HepG2 (cell line): ENCODE measurements around the gene XG. TPM values are rescaled to one million over a fixed set of nuclear protein-coding genes. Genes with fewer than 3 reads are reported as not detected.

Experiments used
- ATAC-seq: fragments of 200-7000 bp; cut with Tn5 transposase; 3 replicates; pipeline ENCODE4 v1.9.1; 2020; ENCODE audit warnings: mild to moderate bottlenecking, moderate library complexity
- BruUV-seq: library from RNA; stranded (reverse); fragments of 400-500 nt; replicated peaks from 2 replicates; lab custom pipeline; 2021; lab: Mats Ljungman, UMichigan
- CTCF ChIA-PET: fragments of 300-600 bp; formaldehyde crosslinking; extraction: SDS; loops from one replicate; lab custom pipeline; 2021; ENCODE audit warnings: low total read pairs, inconsistent platforms, low intra/inter-chr PET ratio; lab: Yijun Ruan, JAX
- POLR2A ChIA-PET: fragments of 350-600 bp; sonication (Branson Sonifier 250); formaldehyde crosslinking; loops from one replicate; lab custom pipeline; 2020; ENCODE audit warnings: antibody characterized with exemption, inconsistent platforms; lab: Yijun Ruan, JAX
- DNase-seq: peaks from one replicate; pipeline ENCODE4 v3.0.0-alpha.2; 2015; ENCODE audit warnings: low spot score
- FAIRE-seq: peaks from 3 replicates; lab custom pipeline; 2011; peaks lifted over from hg19 to GRCh38; lab: Jason Lieb, UNC
- H2AFZ ChIP-seq: one replicate; pipeline ENCODE4 v1.6.1; 2011; ENCODE audit warnings: low read length, inconsistent platforms
- H3K27ac ChIP-seq: fragments of 300-600 bp; 3 replicates; pipeline ENCODE4 v1.8.0; 2011; ENCODE audit warnings: mixed run types, mild to moderate bottlenecking, mixed read lengths, low read length, inconsistent platforms; ENCODE audit not compliant: insufficient read depth; ENCODE audit errors: extremely low read length
- H3K27me3 ChIP-seq, 2 experiments: fragments of 200-600 bp in 1 of 2; 2 replicates in 1 of 2; 3 replicates in 1 of 2; pipeline versions ENCODE4 v1.6.0 to v1.8.0; 2011; ENCODE audit warnings: low read length in 2 of 2, mild to moderate bottlenecking in 2 of 2, moderate library complexity in 2 of 2, inconsistent platforms in 1 of 2; ENCODE audit not compliant: insufficient read depth in 2 of 2, control insufficient read depth in 1 of 2
- H3K36me3 ChIP-seq, 2 experiments: fragments of 200-600 bp in 1 of 2; replicated peaks in 1 of 2; 2 replicates in 1 of 2; 3 replicates in 1 of 2; pipeline versions ENCODE4 v1.5.1 to v1.8.0; 2011; ENCODE audit warnings: low read length in 2 of 2, inconsistent platforms in 1 of 2; ENCODE audit not compliant: insufficient read depth in 2 of 2, control insufficient read depth in 1 of 2
- H3K4me1 ChIP-seq: 2 replicates; pipeline ENCODE4 v1.5.1; 2012; ENCODE audit warnings: low read length, inconsistent platforms; ENCODE audit not compliant: insufficient read depth
- H3K4me2 ChIP-seq: 2 replicates; pipeline ENCODE4 v1.6.0; 2011; ENCODE audit warnings: low read depth, low read length, inconsistent platforms
- H3K4me3 ChIP-seq, 3 experiments: fragments of 200-600 bp in 1 of 3; sonication (generic), shearing (Covaris generic) in 1 of 3; replicated peaks in 1 of 3; 2 replicates each; pipeline ENCODE4 v1.5.1; 2011 to 2016; ENCODE audit warnings: low read length in 3 of 3, inconsistent platforms in 2 of 3, low read depth in 2 of 3, mild to moderate bottlenecking in 2 of 3, control low read depth in 1 of 3, mixed read lengths in 1 of 3; ENCODE audit not compliant: insufficient read depth in 1 of 3
- H3K79me2 ChIP-seq: one replicate; pipeline ENCODE4 v1.6.1; 2011; ENCODE audit warnings: low read length, inconsistent platforms; ENCODE audit not compliant: insufficient read depth
- H3K9ac ChIP-seq: 2 replicates; pipeline ENCODE4 v1.6.0; 2011; ENCODE audit warnings: mild to moderate bottlenecking, low read depth, low read length, inconsistent platforms; ENCODE audit not compliant: insufficient read depth
- H3K9me3 ChIP-seq: 2 replicates; pipeline ENCODE4 v1.5.1; 2012; ENCODE audit warnings: mild to moderate bottlenecking, low read length
- H4K20me1 ChIP-seq: 2 replicates; pipeline ENCODE4 v1.6.0; 2011; ENCODE audit warnings: inconsistent platforms, mild to moderate bottlenecking, low read length, moderate library complexity; ENCODE audit not compliant: insufficient read depth
- FOSL2 ChIP-seq: sonication (generic); formaldehyde crosslinking; IDR thresholded peaks from 2 replicates; pipeline ENCODE4 v1.4.0; 2020; ENCODE audit warnings: missing genetic modification reagents
- GATAD2A ChIP-seq: IDR thresholded peaks from 2 replicates; pipeline ENCODE4 v1.6.1; 2016
- KDM5B ChIP-seq: sonication (generic); formaldehyde crosslinking; IDR thresholded peaks from 2 replicates; pipeline ENCODE4 v1.4.0; 2020; ENCODE audit warnings: missing genetic modification reagents, mild to moderate bottlenecking, borderline replicate concordance
- MED8 ChIP-seq: sonication (generic); formaldehyde crosslinking; IDR thresholded peaks from 2 replicates; pipeline ENCODE4 v1.8.1; 2023; ENCODE audit warnings: mild to moderate bottlenecking, missing genetic modification reagents; ENCODE audit not compliant: insufficient replicate concordance
- MEF2D ChIP-seq: sonication (generic); formaldehyde crosslinking; IDR thresholded peaks from 2 replicates; pipeline ENCODE4 v1.5.1; 2020; ENCODE audit warnings: mild to moderate bottlenecking, missing genetic modification reagents
- POLR2A ChIP-seq, 2 experiments: IDR thresholded peaks; 2 replicates each; pipeline ENCODE4 v1.6.1; 2011; ENCODE audit warnings: low read depth in 2 of 2, low read length in 2 of 2, mild to moderate bottlenecking in 1 of 2, moderate library complexity in 1 of 2; ENCODE audit not compliant: insufficient read depth in 1 of 2
- RFXANK ChIP-seq: IDR thresholded peaks from 2 replicates; pipeline ENCODE4 v1.6.1; 2016
- ZFP82 ChIP-seq: sonication (generic); formaldehyde crosslinking; IDR thresholded peaks from 2 replicates; pipeline ENCODE4 v1.5.1; 2020; ENCODE audit warnings: mild to moderate bottlenecking, missing genetic modification reagents, borderline replicate concordance
- ZNF432 ChIP-seq: sonication (generic); formaldehyde crosslinking; IDR thresholded peaks from 2 replicates; pipeline ENCODE4 v1.5.0; 2020; ENCODE audit warnings: missing genetic modification reagents, mild to moderate bottlenecking, borderline replicate concordance
- ZNF713 ChIP-seq: sonication (generic); formaldehyde crosslinking; IDR thresholded peaks from 2 replicates; pipeline ENCODE4 v1.4.0; 2020; ENCODE audit warnings: mild to moderate bottlenecking, missing genetic modification reagents
- ZNF83 ChIP-seq: sonication (generic); formaldehyde crosslinking; IDR thresholded peaks from 2 replicates; pipeline ENCODE4 v1.4.0; 2020; ENCODE audit warnings: missing genetic modification reagents, mild to moderate bottlenecking, borderline replicate concordance
- ZSCAN20 ChIP-seq: sonication (generic); formaldehyde crosslinking; IDR thresholded peaks from 2 replicates; pipeline ENCODE4 v1.4.0; 2020; ENCODE audit warnings: missing genetic modification reagents, mild to moderate bottlenecking, borderline replicate concordance
- WGBS: methylation state at CpG from one replicate; pipeline ENCODE4 v1.1.6; 2017; ENCODE audit warnings: low lambda C conversion rate; 5-methylcytosine and 5-hydroxymethylcytosine counted together
- in situ Hi-C: cut with HindIII; loops from 2 replicates; pipeline ENCODE4 v1.10.0; 2017; ENCODE audit warnings: low pct_unique_long_range_greater_than_20kb; ENCODE audit not compliant: extremely low pct_ligation_motif_present
- intact Hi-C: fragments of 100-400 bp; cut with micrococcal nuclease; formaldehyde crosslinking; loops from one replicate; pipeline ENCODE4 v1.10.0; 2022; ENCODE audit not compliant: unreplicated experiment
- polyA plus RNA-seq, 8 experiments: library from polyadenylated mRNA; depleted of rRNA in 3 of 8; stranded (reverse) in 7 of 8; unstranded in 1 of 8; fragments of >200 nt; fragmentation: Illumina TruSeq in 4 of 8; extraction: Trizol in 4 of 8; gene quantifications; 2 replicates each; pipeline versions ENCODE4 v1.2.1 to v1.2.3, GENCODE V29; 2011 to 2016; ENCODE audit warnings: low read depth in 4 of 8, missing spikeins in 1 of 8, mixed read lengths in 1 of 8; ENCODE audit not compliant: insufficient read depth in 1 of 8
- total RNA-seq, 5 experiments: library from RNA; depleted of rRNA; stranded (reverse); fragments of >200 nt; fragmentation: Illumina TruSeq; extraction: Trizol; gene quantifications; 2 replicates each; pipeline ENCODE4 v1.2.3, GENCODE V29; 2016; ENCODE audit warnings: low read depth in 1 of 5

The XG gene
- total and polyA plus RNA-seq, 2 of the 13 experiments (the other 11 are each of a cell fraction or from before 2014, with no cell fraction given) = not detected

DNA sequence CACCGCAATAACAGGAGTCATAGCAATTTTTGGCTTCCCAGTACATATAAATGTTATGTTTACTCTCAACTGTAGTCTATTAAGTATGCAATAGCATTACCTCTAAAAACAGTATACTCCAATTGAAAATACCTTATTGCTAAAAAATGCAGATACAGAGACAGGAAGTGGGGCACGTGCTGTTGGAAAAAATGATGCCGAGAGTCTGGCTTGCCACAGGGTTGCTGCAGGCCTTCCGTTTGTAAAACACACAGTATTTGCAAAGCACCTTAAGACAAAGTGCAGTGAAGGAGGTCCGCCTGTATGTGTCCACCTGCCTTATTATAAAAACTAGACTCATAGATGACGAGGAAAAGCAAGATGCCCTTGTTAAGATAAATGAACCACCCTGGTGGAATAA lies 37.3 kb upstream of the XG start:
- no TSS peak for BruUV-seq
- Histone ChIP-seq H3K36me3 (peaks cover 7 to 43% of the 10 kb centered on the region in 2 experiments), H3K27ac (no peak overlapping the region), H3K27me3 (no peaks in the 10 kb centered on the region), H3K4me3 (no peak overlapping the region), H3K9me3 (no peaks in the 10 kb centered on the region), H3K79me2 (peaks cover 21% of the 10 kb centered on the region), H3K9ac (no peak overlapping the region), H3K4me1 (peaks cover 13% of the 10 kb centered on the region), H2AFZ (no peak overlapping the region), H4K20me1 (no peaks in the 10 kb centered on the region), H3K4me2 (no peak overlapping the region)
- POLR2A ChIA-PET = no interaction called here
- CTCF ChIA-PET = no interaction called here
- in situ Hi-C loops = no loop called here
- ATAC-seq = no peak
- DNase-seq = no peak
- WGBS = 93% methylated on average over 6 of the region's 6 CpGs
- no peak for FAIRE-seq
- intact Hi-C loops = no loop called here
- no peak for TF ChIP-seq MEF2D (CRISPR knock-in tag)
- no peak for TF ChIP-seq ZNF432 (CRISPR knock-in tag)
- no peak for TF ChIP-seq GATAD2A
- no peak for TF ChIP-seq KDM5B
- no peak for TF ChIP-seq ZNF713 (CRISPR knock-in tag)
- TF ChIP-seq ZFP82 (CRISPR knock-in tag) = no peak
- TF ChIP-seq MED8 (CRISPR knock-in tag) = no peak
- no peak for TF ChIP-seq ZSCAN20
- no peak for TF ChIP-seq FOSL2 (CRISPR knock-in tag)
- TF ChIP-seq RFXANK (CRISPR knock-in tag) = no peak
- TF ChIP-seq ZNF83 (CRISPR knock-in tag) = no peak
- no peak for TF ChIP-seq POLR2A (IDR thresholded peaks at IDR 0.05; ENCODE audit: insufficient read depth in 1 of 2, low read depth in 2 of 2, low read length in 2 of 2)
